Smooth muscle cell (in vitro differentiated cells): ENCODE results near the gene CTSZ. TPM values are rescaled to one million over a fixed set of nuclear protein-coding genes. Genes with fewer than 3 reads are reported as not detected.
A peak's percentile ranks its signal among the peaks of the same experiment; 100 is the strongest.

Experiments used
- DNase-seq: peaks from one replicate; lab custom pipeline; 2025; ENCODE audit not compliant: unreplicated experiment; lab: John Stamatoyannopoulos, UW
- H2AFZ ChIP-seq: fragments of 200-600 bp; sonication (generic); 2 replicates; pipeline ENCODE4 v1.6.0; 2016; ENCODE audit warnings: antibody characterized with exemption, low read depth, mild to moderate bottlenecking
- H3F3A ChIP-seq: fragments of 200-600 bp; sonication (generic); 2 replicates; pipeline ENCODE4 v1.6.0; 2017; ENCODE audit warnings: antibody characterized with exemption, low read depth
- H3K27ac ChIP-seq: fragments of 200-600 bp; sonication (generic); 2 replicates; pipeline ENCODE4 v1.5.1; 2016; ENCODE audit warnings: low read depth, mild to moderate bottlenecking
- H3K27me3 ChIP-seq: fragments of 200-600 bp; sonication (generic); 2 replicates; pipeline ENCODE4 v1.6.1; 2016; ENCODE audit warnings: low read depth, mild to moderate bottlenecking
- H3K36me3 ChIP-seq: fragments of 200-600 bp; sonication (generic); 2 replicates; pipeline ENCODE4 v1.5.1; 2016; ENCODE audit warnings: low read depth
- H3K4me1 ChIP-seq: fragments of 200-600 bp; sonication (generic); 2 replicates; pipeline ENCODE4 v1.5.1; 2016; ENCODE audit warnings: low read depth
- H3K4me2 ChIP-seq: fragments of 200-600 bp; sonication (generic); 2 replicates; pipeline ENCODE4 v1.6.0; 2016; ENCODE audit warnings: mild to moderate bottlenecking
- H3K4me3 ChIP-seq: fragments of 200-600 bp; sonication (generic); 2 replicates; pipeline ENCODE4 v1.5.1; 2016; ENCODE audit warnings: mild to moderate bottlenecking
- H3K79me2 ChIP-seq: fragments of 200-600 bp; sonication (generic); 2 replicates; pipeline ENCODE4 v1.6.0; 2016; ENCODE audit warnings: low read depth, mild to moderate bottlenecking
- H3K9ac ChIP-seq: fragments of 200-600 bp; sonication (generic); 2 replicates; pipeline ENCODE4 v1.6.0; 2016; ENCODE audit warnings: low read depth
- H3K9me3 ChIP-seq: fragments of 200-600 bp; sonication (generic); replicated peaks from 2 replicates; pipeline ENCODE4 v1.5.1; 2016; ENCODE audit warnings: low read depth
- H4K20me1 ChIP-seq: fragments of 200-600 bp; sonication (generic); 2 replicates; pipeline ENCODE4 v1.6.0; 2016; ENCODE audit warnings: low read depth
- CTCF ChIP-seq: fragments of 200-600 bp; sonication (generic); IDR thresholded peaks from 2 replicates; pipeline ENCODE4 v1.5.1; 2017; ENCODE audit warnings: borderline replicate concordance, mild to moderate bottlenecking, antibody characterized with exemption; ENCODE audit not compliant: insufficient read depth, poor library complexity, severe bottlenecking
- WGBS: methylation state at CpG from one replicate; pipeline ENCODE4 v1.1.7; 2016; ENCODE audit warnings: low lambda C conversion rate; 5-methylcytosine and 5-hydroxymethylcytosine counted together
- polyA plus RNA-seq: library from polyadenylated mRNA; unstranded; fragments of >200 nt; fragmentation: Nextera tagmentation; extraction: Ambion mirVana; gene quantifications from 2 replicates; pipeline ENCODE4 v1.2.1, GENCODE V29; 2016
- total RNA-seq: library from RNA; depleted of rRNA; stranded (reverse); fragments of >200 nt; gene quantifications from 2 replicates; pipeline ENCODE4 v1.2.3, GENCODE V29; 2014

The CTSZ gene
- total and polyA plus RNA-seq, 2 experiments from 2014 or later = 12.7 to 151 TPM

- H3K4me3 ChIP-seq = no peak overlapping the region
- no peak for TF ChIP-seq CTCF
- peaks cover 72% of the 10 kb centered on the region for H4K20me1 ChIP-seq
- WGBS = 63% methylated on average over 8 of the region's 8 CpGs
- H3K9ac ChIP-seq = no peak overlapping the region
- peak overlapping the region; percentile 38 for H3K27ac ChIP-seq
- no peak for DNase-seq
- peak overlapping the region; percentile 95 for H3K4me2 ChIP-seq
- peaks cover 3% of the 10 kb centered on the region for H3K36me3 ChIP-seq
- H2AFZ ChIP-seq = no peak overlapping the region
- H3K79me2 ChIP-seq = peaks cover 71% of the 10 kb centered on the region
- H3K9me3 ChIP-seq = no peaks in the 10 kb centered on the region
- H3K27me3 ChIP-seq = no peaks in the 10 kb centered on the region
- no peaks in the 10 kb centered on the region for H3F3A ChIP-seq
- peaks cover 23% of the 10 kb centered on the region for H3K4me1 ChIP-seq
Observed at GRCh38 chr20:59027741-59028320, 20.8 kb upstream of the CTSZ start.

- peaks cover 71% of the 10 kb centered on the region for H3K79me2 ChIP-seq
- H3K27ac ChIP-seq = peak overlapping the region; percentile 38
- H3K4me1 ChIP-seq = peaks cover 22% of the 10 kb centered on the region
- H4K20me1 ChIP-seq = peaks cover 79% of the 10 kb centered on the region
- no peak overlapping the region for H3K4me3 ChIP-seq
- no peaks in the 10 kb centered on the region for H3K27me3 ChIP-seq
- TF ChIP-seq CTCF = no peak
- 99% methylated on average over 5 of the region's 5 CpGs for WGBS
- no peaks in the 10 kb centered on the region for H3K9me3 ChIP-seq
- H3F3A ChIP-seq = no peaks in the 10 kb centered on the region
- H3K36me3 ChIP-seq = peaks cover 3% of the 10 kb centered on the region
- no peak overlapping the region for H2AFZ ChIP-seq
- DNase-seq = no peak
- no peak overlapping the region for H3K4me2 ChIP-seq
- no peak overlapping the region for H3K9ac ChIP-seq
Observed at GRCh38 chr20:59026904-59027740, 20.1 kb upstream of the CTSZ start.

GRCh38 chr20:59025511-59025910, 18.5 kb upstream of the CTSZ start:
- no peaks in the 10 kb centered on the region for H3K27me3 ChIP-seq
- peaks cover 14% of the 10 kb centered on the region for H3K4me1 ChIP-seq
- peaks cover 3% of the 10 kb centered on the region for H3K36me3 ChIP-seq
- no peak overlapping the region for H3K9ac ChIP-seq
- no peak for DNase-seq
- H3F3A ChIP-seq = peaks cover 6% of the 10 kb centered on the region
- peaks cover 55% of the 10 kb centered on the region for H3K79me2 ChIP-seq
- H2AFZ ChIP-seq = no peak overlapping the region
- no peak overlapping the region for H3K27ac ChIP-seq
- no peak overlapping the region for H3K4me3 ChIP-seq
- peaks cover 83% of the 10 kb centered on the region for H4K20me1 ChIP-seq
- H3K4me2 ChIP-seq = no peak overlapping the region
- 92% methylated on average over 4 of the region's 4 CpGs for WGBS
- no peak for TF ChIP-seq CTCF
- no peaks in the 10 kb centered on the region for H3K9me3 ChIP-seq
